Fibroblast of skin of back (primary cell): ENCODE results near the gene PIWIL1.

Source experiments
- DNase-seq: peaks from one replicate; pipeline ENCODE4 v3.0.0-alpha.2; 2013

The PIWIL1 gene

GRCh38 chr12:130375296-130376287 is 37.9 kb downstream of the PIWIL1 start:
- DNase-seq: no peak

DNA sequence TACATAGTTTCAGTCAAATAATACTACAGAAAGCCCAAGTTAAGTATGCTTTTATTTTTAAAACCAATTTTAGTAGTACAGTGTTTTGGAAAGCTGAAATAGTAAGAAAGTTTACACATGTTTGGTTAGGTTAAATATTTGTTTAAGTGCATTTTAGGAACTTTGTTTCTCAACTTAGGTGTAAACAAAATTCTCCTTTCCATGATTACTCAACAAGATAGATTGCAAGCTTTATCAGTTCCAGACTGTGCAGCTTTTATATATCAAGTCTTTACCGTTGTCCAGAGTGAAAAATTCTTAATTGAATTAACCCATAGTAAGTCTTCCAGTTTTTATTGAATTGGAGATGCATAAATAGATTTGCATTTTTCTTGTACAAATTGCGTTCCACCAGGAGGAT is 45.1 kb downstream of the PIWIL1 start:
- DNase-seq: no peak

DNA sequence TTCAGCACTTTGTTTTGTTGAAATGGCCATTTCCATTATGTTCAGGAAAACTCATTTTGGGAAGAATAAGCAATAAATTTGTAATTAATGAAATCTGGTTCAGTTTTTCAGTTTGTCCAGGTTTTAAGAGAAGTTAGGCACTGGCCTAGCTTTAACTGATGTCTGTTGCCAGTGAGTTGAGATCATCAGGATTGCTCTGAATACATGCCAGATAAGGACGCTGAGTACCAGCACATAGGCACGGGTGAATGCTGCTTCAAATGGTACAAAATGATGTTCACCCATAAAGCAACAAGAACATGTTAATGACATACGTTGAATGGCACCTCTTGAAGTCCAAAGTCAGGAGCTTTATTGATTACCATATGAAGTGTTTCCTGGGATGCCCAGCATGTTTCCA is 46.5 kb downstream of the PIWIL1 start:
- DNase-seq: no peak

- DNase-seq: no peak
These were observed 47.5 kb downstream of the PIWIL1 start for GRCh38 chr12:130385193-130385592.

GRCh38 chr12:130391186-130391585 is 53.5 kb downstream of the PIWIL1 start:
- no peak for DNase-seq

GRCh38 chr12:130394906-130395305 is 57.2 kb downstream of the PIWIL1 start:
- no peak for DNase-seq

DNA sequence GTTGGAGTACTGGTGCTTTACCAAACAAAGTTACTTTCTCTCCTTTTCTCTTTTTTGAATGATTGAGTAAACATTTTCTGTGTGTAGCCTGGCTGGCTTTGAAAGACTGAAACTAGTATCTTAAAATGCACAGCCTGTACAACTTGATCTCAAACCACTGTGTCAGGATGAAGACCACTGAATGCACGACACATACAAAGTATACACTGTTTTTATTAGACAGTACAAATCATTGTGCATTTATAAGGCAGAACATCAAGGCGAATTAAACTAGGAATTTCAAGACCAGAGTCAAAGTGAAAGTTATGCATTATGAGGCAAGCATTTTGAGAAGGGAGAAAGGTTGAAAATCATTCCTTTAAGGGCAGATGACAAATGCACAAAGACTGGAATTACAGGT is 59.0 kb downstream of the PIWIL1 start:
- no peak for DNase-seq

- no peak for DNase-seq
These were observed 60.6 kb downstream of the PIWIL1 start for GRCh38 chr12:130398100-130398848.

DNA sequence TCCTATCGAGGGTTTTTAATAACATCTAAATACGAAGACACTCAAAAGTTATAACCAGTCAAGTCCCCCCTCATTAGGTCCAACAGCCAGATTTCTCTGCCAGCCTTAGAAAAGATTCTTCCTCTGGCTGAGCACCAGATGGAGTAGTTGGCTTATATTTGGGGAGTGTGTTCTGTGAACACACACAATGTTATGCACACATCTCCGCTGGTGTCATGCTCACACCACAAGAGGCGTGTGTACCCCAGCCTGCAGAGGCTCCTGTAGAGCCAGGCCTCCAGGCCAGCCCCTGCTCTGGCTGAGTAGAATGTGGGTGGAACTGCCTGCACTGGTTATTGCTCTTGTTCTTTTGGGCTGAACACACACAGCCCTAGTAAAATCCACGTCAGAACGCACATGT is 64.0 kb downstream of the PIWIL1 start:
- DNase-seq: no peak

GRCh38 chr12:130405332-130405731 is 67.6 kb downstream of the PIWIL1 start:
- no peak for DNase-seq

DNA sequence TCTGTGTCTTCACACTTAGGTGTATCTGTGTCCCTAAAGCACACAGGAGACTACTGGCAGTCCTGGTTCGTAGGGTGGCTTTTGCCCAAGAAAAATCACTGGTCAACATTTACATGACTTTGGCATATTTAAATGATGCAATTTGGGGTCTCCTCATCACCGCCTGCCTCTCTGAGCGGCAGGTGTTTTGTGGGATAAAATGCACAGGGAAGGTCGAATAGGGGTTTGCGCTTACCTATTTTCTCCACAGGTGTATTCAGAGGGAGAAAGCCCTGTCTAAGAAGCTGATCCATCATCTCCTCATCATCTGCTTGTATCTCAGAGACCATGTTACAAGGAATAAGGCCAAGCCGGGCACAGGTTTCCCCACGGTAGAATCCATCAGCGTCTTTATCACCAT is 74.7 kb downstream of the PIWIL1 start:
- DNase-seq: no peak

DNA sequence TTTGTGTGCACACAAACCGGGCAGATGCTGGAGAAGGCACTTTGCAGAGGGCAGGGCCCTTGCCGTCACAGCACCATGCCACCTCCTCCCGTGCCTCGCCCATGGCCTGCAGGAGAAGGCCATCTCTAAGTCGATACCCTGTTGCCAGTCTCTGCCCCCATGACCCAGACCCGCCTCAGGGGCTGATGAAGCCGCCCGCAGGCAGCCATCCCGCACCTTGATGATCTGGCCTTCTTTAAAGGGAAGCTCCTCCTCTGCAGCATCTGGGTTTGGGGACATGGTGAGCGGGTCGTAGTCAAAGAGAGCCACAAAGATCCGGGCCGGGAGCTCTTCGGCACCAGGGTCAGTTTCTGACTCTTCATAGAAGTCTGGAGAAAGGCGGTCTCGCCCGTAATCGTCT is 76.2 kb downstream of the PIWIL1 start:
- DNase-seq: no peak

DNA sequence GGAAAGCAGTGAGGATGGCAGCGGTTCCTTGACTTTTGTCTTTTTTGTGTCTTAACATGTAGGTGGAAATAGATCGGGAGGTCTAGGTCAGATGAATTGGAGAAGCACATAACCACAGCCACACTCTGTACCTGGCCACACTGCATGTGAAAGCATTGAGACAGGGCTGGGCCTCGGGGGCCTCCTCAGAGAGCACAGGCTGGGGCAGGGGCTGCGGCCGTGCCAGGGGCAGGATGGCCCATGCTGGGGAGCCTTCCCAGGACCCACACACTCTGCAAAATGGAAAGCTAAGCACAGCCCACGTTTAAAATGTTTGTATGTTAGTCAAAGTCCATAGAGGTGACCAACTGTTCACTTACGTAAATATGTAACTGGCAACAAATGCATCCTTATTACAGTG is 76.7 kb downstream of the PIWIL1 start:
- no peak for DNase-seq

GRCh38 chr12:130418251-130418650 is 80.6 kb downstream of the PIWIL1 start:
- DNase-seq: no peak

- DNase-seq: no peak
These were observed 81.4 kb downstream of the PIWIL1 start for GRCh38 chr12:130419116-130419515.

DNA sequence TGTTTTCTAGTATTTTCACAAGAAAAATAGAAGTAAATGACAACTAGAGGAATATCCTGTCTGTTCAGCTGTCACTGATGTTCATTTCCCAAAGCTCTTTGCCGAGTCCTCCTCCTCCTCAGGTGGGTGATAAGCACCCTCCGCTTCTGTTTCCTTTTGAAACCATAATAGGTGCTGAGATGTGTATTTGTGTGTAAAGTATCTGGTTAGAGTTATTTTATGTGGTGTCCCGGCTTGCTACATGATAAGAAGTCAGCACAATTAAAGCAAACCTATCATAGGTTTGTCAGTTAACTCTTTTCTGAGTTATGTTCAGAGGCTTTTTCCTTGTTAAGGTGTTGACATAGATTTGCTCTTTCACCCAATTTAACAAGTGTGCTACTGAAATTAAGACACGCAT is 82.4 kb downstream of the PIWIL1 start:
- no peak for DNase-seq

- no peak for DNase-seq
These were observed 84.2 kb downstream of the PIWIL1 start for GRCh38 chr12:130421896-130422295.
